Choroid plexus epithelial cell (primary cell): ENCODE results near the gene PARD6B.

ENCODE experiments used
- DNase-seq: peaks from one replicate; pipeline ENCODE4 v3.0.0-alpha.2; 2010; ENCODE audit warnings: low read depth
- H3K4me3 ChIP-seq: 2 replicates; pipeline ENCODE4 v1.5.1; 2011; ENCODE audit warnings: low read depth, mild to moderate bottlenecking, control low read depth, low read length, moderate library complexity
- CTCF ChIP-seq: conservative IDR thresholded peaks from 2 replicates; pipeline ENCODE4 v1.5.1; 2011; ENCODE audit warnings: low read depth, mild to moderate bottlenecking, control low read depth, inconsistent platforms, low read length, moderate library complexity

The PARD6B gene

DNA sequence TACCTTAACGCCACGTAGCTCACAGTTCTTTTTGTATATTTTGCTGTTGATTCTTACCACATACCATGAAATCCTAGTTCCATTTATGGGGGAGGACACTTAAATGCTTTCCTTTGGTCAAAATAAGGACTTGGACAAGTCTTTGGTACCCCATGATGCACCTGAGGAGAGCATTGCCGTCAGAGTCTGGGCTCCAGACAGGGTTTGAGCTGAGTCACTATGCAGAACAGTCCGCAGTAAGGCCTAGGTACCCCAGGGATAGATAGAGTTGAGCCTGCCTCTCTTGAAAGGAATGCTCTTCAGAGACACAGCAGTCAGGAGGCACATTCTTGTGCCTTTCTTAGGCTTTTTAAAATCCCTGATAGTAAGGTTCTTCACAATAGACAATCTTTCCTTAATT, 6.0 kb downstream of the PARD6B start:
- no peak overlapping the region for H3K4me3 ChIP-seq
- DNase-seq = peak; percentile 39
- no peak for TF ChIP-seq CTCF

- no peak overlapping the region for H3K4me3 ChIP-seq
- no peak for TF ChIP-seq CTCF
- DNase-seq = no peak
Measured at GRCh38 chr20:50743087-50743486, 11.7 kb downstream of the PARD6B start.

- DNase-seq = peak; percentile 94
- no peak overlapping the region for H3K4me3 ChIP-seq
- TF ChIP-seq CTCF = peak; percentile 58
Measured at GRCh38 chr20:50744143-50744792, 12.9 kb downstream of the PARD6B start.

DNA sequence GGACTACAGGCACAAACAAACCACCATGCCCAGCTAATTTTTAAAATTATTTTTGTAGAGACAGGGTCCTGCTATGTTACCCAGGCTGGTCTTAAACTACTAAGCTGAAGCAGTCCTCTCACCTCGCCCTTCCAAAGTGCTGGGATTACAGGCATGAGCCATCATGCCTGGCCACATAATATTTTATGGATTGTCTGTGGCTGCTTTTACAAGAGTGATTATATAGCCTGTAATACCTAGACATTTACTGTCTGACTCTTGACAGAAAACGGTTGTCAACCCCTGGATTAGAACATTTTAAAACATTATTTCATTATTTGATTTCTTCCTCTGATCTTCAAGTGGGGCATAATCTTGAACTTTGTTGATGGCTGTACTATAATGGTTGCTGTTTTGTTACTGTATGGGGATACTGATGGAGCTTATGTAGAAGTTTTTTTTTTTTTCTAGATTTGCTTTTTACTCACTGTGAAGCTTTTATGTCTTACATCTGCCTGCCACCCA, 14.3 kb downstream of the PARD6B start:
- no peak for DNase-seq
- TF ChIP-seq CTCF = no peak

DNA sequence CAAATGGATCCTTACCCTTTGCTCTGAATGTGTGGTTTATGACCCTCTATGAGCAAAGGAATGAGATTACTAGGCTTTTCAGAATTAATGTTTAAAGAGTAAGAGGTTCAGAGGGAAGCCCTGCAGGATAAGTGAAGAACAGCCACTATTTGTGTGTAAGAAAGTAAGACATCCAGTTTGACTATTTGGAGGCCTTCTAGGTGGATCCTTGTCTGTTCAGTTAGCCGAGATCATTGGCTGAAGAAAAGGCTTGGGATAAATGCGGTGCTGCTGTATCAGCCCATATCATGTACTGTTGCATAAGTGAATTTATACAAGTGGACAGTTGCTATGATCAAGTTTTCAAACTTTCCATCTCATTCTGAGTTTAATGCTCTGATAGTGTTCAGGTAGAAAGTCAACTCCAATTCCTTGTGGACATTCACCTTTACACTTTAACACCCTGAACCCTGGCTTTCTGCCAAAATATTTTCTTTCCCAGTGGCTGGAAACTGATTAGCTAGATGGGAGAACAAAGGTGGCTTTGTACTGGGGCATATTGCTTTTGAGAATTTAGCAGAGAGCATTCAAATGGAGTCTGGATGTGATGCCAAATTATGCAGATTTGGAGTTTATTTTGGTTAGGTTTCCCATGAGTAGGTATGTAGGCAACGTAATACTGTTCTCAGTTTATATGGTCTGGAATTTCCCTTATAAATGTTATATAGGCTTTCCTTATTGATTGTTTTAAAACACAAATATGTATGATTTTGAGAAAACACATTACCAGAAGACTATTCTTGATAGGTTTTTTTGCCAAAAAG, 15.0 kb downstream of the PARD6B start:
- no peak for DNase-seq
- no peak for TF ChIP-seq CTCF

More for the DNA sequence above, 14.3 kb downstream of the PARD6B start:
- no peak overlapping the region for H3K4me3 ChIP-seq

DNA sequence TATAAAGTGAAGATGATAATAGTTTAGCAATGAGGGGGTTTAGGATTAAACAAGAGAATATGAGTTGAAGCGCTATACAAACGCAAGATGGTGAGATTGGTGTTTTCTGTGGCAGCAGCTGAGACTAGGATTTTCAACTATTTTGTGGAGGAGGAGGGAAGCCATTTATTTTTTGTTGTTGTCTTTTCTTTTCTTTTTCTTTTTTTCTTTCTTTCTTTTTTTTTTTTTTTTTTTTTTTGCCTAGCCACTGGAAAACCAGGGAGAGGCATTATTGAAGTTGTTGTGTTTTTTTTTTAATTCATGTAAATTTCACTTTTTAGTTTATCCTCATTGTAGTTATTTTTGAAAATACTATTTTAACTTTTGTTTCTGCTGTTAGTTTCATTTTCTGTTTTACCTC, 15.9 kb downstream of the PARD6B start:
- DNase-seq = no peak
- no peak for TF ChIP-seq CTCF
- H3K4me3 ChIP-seq = no peak overlapping the region

More for the DNA sequence above, 15.0 kb downstream of the PARD6B start:
- H3K4me3 ChIP-seq = no peak overlapping the region

GRCh38 chr20:50750145-50750671, 18.8 kb downstream of the PARD6B start:
- no peak for DNase-seq
- H3K4me3 ChIP-seq = no peak overlapping the region
- no peak for TF ChIP-seq CTCF
